CD14-positive monocyte (primary cell): ENCODE data around the gene LIN28B. TPM values are rescaled to one million over a fixed set of nuclear protein-coding genes. Genes with fewer than 3 reads are reported as not detected.
"Not testable (repeated sequence)": the region's sequence is repeated elsewhere in the genome, so short reads cannot be mapped to it uniquely, and the experiment has no call there.

Source experiments
- DNase-seq, 3 donors: peaks; one replicate each; pipeline ENCODE4 v3.0.0-alpha.2; 2011 to 2022
- H2AFZ ChIP-seq: 2 replicates; pipeline ENCODE4 v1.6.0; 2012; ENCODE audit warnings: mild to moderate bottlenecking, low read depth, low read length, inconsistent platforms; ENCODE audit not compliant: insufficient read depth, poor library complexity, severe bottlenecking
- H3K27ac ChIP-seq, 2 donors: 1 replicate in 1 of 2; 2 replicates in 1 of 2; pipeline ENCODE4 v1.5.1; 2012 to 2013; ENCODE audit warnings: low read length in 2 of 2, control low read depth in 1 of 2, inconsistent platforms in 1 of 2, low read depth in 1 of 2, mild to moderate bottlenecking in 1 of 2
- H3K27me3 ChIP-seq, 2 donors: one replicate each; pipeline versions ENCODE4 v1.6.0 to v1.6.1; 2011 to 2013; ENCODE audit warnings: low read length in 2 of 2; ENCODE audit not compliant: control insufficient read depth in 2 of 2, insufficient read depth in 2 of 2
- H3K36me3 ChIP-seq, 2 donors: replicated peaks in 1 of 2; 1 replicate in 1 of 2; 2 replicates in 1 of 2; pipeline versions ENCODE4 v1.5.1 to v1.6.1; 2012 to 2013; ENCODE audit warnings: low read length in 2 of 2, control low read depth in 1 of 2, inconsistent platforms in 1 of 2, mild to moderate bottlenecking in 1 of 2; ENCODE audit not compliant: insufficient read depth in 2 of 2, control insufficient read depth in 1 of 2
- H3K4me1 ChIP-seq, 2 donors: 1 replicate in 1 of 2; 2 replicates in 1 of 2; pipeline versions ENCODE4 v1.5.1 to v1.6.1; 2012 to 2013; ENCODE audit warnings: low read length in 2 of 2, control low read depth in 1 of 2, inconsistent platforms in 1 of 2, mild to moderate bottlenecking in 1 of 2, moderate library complexity in 1 of 2; ENCODE audit not compliant: insufficient read depth in 2 of 2, control insufficient read depth in 1 of 2
- H3K4me2 ChIP-seq: replicated peaks from 2 replicates; pipeline ENCODE3; 2012; ENCODE audit warnings: low read length, moderate library complexity, mild to moderate bottlenecking; ENCODE audit not compliant: poor library complexity, severe bottlenecking; ENCODE audit errors: extremely low read depth
- H3K4me3 ChIP-seq, 3 experiments: fragments of 200-600 bp in 1 of 3; sonication (generic) in 1 of 3; replicated peaks in 1 of 3; 1 replicate in 2 of 3; 2 replicates in 1 of 3; pipeline ENCODE4 v1.5.1; 2011 to 2013; ENCODE audit warnings: low read length in 3 of 3, mild to moderate bottlenecking in 3 of 3, control low read depth in 2 of 3, low read depth in 2 of 3, inconsistent platforms in 1 of 3, moderate library complexity in 1 of 3
- H3K79me2 ChIP-seq: 2 replicates; pipeline ENCODE4 v1.6.0; 2012; ENCODE audit warnings: mild to moderate bottlenecking, control low read depth, inconsistent platforms, low read length, moderate library complexity; ENCODE audit not compliant: insufficient read depth
- H3K9ac ChIP-seq: 2 replicates; pipeline ENCODE4 v1.6.0; 2017; ENCODE audit warnings: low read length, mild to moderate bottlenecking; ENCODE audit not compliant: insufficient read depth, poor library complexity, severe bottlenecking
- H3K9me3 ChIP-seq, 2 donors: replicated peaks in 1 of 2; 1 replicate in 1 of 2; 2 replicates in 1 of 2; pipeline versions ENCODE4 v1.5.1 to v1.6.1; 2012 to 2013; ENCODE audit warnings: low read length in 2 of 2, control low read depth in 1 of 2; ENCODE audit not compliant: control insufficient read depth in 1 of 2, insufficient read depth in 1 of 2
- H4K20me1 ChIP-seq: 2 replicates; pipeline ENCODE4 v1.6.0; 2012; ENCODE audit warnings: mild to moderate bottlenecking, low read length, control low read depth, moderate library complexity; ENCODE audit not compliant: insufficient read depth
- H3K27ac Mint-ChIP-seq, 7 donors: one replicate each; pipeline ENCODE4 v1.8.0; 2020; ENCODE audit warnings: mild to moderate bottlenecking in 7 of 7, mixed read lengths in 7 of 7, moderate library complexity in 6 of 7, inconsistent platforms in 2 of 7
- H3K27me3 Mint-ChIP-seq, 3 donors: one replicate each; pipeline ENCODE4 v1.8.0; 2021 to 2022; ENCODE audit warnings: low read depth in 3 of 3, mild to moderate bottlenecking in 3 of 3, mixed read lengths in 3 of 3, moderate library complexity in 3 of 3, inconsistent platforms in 1 of 3
- H3K36me3 Mint-ChIP-seq, 2 donors: one replicate each; pipeline ENCODE4 v1.8.0; 2020; ENCODE audit warnings: mixed read lengths in 2 of 2, inconsistent platforms in 1 of 2, mild to moderate bottlenecking in 1 of 2
- H3K4me1 Mint-ChIP-seq: one replicate; pipeline ENCODE4 v1.8.0; 2020; ENCODE audit warnings: mild to moderate bottlenecking, mixed read lengths
- H3K4me3 Mint-ChIP-seq, 2 donors: one replicate each; pipeline ENCODE4 v1.8.0; 2020; ENCODE audit warnings: mild to moderate bottlenecking in 2 of 2, mixed read lengths in 2 of 2, moderate library complexity in 1 of 2
- H3K9me3 Mint-ChIP-seq, 7 donors: one replicate each; pipeline ENCODE4 v1.8.0; 2020 to 2022; ENCODE audit warnings: mixed read lengths in 7 of 7, mild to moderate bottlenecking in 6 of 7, moderate library complexity in 6 of 7, inconsistent platforms in 2 of 7
- WGBS: methylation state at CpG from one replicate; pipeline ENCODE4 v1.1.5; 2013; ENCODE audit warnings: missing lambda C conversion rate; ENCODE audit not compliant: insufficient coverage; 5-methylcytosine and 5-hydroxymethylcytosine counted together
- intact Hi-C, 2 donors: fragments of 100-400 bp; cut with micrococcal nuclease; formaldehyde crosslinking; loops; one replicate each; pipeline versions ENCODE4 v1.15.0 to v1.15.1; 2023
- polyA plus RNA-seq, 3 donors: library from polyadenylated mRNA; depleted of rRNA in 1 of 3; unstranded in 2 of 3; stranded (reverse) in 1 of 3; fragments of 300-500 nt in 2 of 3; fragments of >200 nt in 1 of 3; fragmentation: Illumina TruSeq in 2 of 3; gene quantifications; 1 replicate in 2 of 3; 2 replicates in 1 of 3; pipeline ENCODE4 v1.2.3, GENCODE V29; 2012 to 2021
- TF ChIP-seq, protein P1 (sequence below): fragments of 200-600 bp; IDR thresholded peaks from one replicate; pipeline ENCODE4 v1.8.0; 2022; ENCODE audit warnings: antibody characterized with exemption, mild to moderate bottlenecking

Gene LIN28B
- polyA plus RNA-seq, 3 donors, result not detected

DNA sequence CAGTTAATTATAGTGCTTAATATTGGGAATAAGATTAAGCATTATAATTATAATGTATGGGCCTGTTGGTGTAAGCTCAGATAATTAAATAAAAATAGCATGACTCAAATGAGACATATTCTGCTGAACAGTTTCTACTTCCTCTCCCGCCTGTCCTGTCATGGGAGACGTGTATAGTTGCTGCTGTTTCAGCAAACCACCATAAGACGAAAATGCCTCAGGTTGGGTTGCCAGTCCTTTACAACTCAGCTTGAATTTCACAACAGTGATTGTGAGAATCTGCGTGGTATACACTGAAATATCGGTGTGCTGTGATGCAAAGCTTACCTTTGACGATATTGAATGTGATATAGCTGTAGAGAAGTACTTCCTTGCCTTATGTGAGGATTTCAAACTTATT lies 123.4 kb downstream of the LIN28B start:
- no peak overlapping the region for H3K9ac ChIP-seq
- Mint-ChIP-seq H3K4me1 (no peaks in the 10 kb centered on the region), H3K9me3 (no peaks in the 10 kb centered on the region), H3K36me3 (no peaks in the 10 kb centered on the region), H3K4me3 (no peak overlapping the region), H3K27ac (no peak overlapping the region), H3K27me3 (peaks cover 2 to 7% (median 4%) of the 10 kb centered on the region in 3 donors)
- no peak overlapping the region for H3K4me2 ChIP-seq
- H3K79me2 ChIP-seq, result no peaks in the 10 kb centered on the region
- H3K27ac ChIP-seq, result no peak overlapping the region
- TF ChIP-seq, protein P1, sequence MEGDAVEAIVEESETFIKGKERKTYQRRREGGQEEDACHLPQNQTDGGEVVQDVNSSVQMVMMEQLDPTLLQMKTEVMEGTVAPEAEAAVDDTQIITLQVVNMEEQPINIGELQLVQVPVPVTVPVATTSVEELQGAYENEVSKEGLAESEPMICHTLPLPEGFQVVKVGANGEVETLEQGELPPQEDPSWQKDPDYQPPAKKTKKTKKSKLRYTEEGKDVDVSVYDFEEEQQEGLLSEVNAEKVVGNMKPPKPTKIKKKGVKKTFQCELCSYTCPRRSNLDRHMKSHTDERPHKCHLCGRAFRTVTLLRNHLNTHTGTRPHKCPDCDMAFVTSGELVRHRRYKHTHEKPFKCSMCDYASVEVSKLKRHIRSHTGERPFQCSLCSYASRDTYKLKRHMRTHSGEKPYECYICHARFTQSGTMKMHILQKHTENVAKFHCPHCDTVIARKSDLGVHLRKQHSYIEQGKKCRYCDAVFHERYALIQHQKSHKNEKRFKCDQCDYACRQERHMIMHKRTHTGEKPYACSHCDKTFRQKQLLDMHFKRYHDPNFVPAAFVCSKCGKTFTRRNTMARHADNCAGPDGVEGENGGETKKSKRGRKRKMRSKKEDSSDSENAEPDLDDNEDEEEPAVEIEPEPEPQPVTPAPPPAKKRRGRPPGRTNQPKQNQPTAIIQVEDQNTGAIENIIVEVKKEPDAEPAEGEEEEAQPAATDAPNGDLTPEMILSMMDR, result no peak
- no peaks in the 10 kb centered on the region for H4K20me1 ChIP-seq
- WGBS, result 12% methylated on average over 3 of the region's 6 CpGs
- H3K36me3 ChIP-seq, result no peaks in the 10 kb centered on the region
- no peaks in the 10 kb centered on the region for H3K9me3 ChIP-seq
- DNase-seq, result no peak
- H2AFZ ChIP-seq, result no peak overlapping the region
- H3K4me3 ChIP-seq, result no peak overlapping the region
- intact Hi-C loops, result no loop called here
- H3K4me1 ChIP-seq, result no peaks in the 10 kb centered on the region
- no peaks in the 10 kb centered on the region for H3K27me3 ChIP-seq

DNA sequence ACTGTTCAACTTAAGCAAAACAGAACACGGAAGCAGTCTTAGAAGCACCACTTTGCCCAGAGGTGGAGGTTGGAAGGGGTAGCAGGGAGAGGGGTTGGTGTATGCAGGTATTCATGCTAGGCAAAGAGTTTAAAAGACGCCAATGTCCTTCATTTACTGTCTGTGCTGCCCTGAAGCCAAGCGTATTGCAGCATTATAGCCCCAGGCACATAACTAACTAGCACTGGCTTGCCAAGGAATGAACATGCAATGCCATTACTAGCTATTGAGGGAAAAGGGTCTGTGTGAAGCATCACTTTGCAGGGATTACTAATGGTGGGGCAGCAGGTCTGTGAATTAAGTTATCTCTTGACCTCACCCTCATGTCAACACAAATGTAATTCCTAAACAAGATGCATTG lies 124.8 kb downstream of the LIN28B start:
- not testable (repeated sequence) for H3K79me2 ChIP-seq

More for the DNA sequence above, 124.8 kb downstream of the LIN28B start:
- H3K27me3 Mint-ChIP-seq, H3K4me1 Mint-ChIP-seq, H3K27me3 ChIP-seq, H3K4me3 ChIP-seq, H3K27ac Mint-ChIP-seq, H4K20me1 ChIP-seq, H3K9ac ChIP-seq, H3K9me3 ChIP-seq, H3K27ac ChIP-seq, H3K4me3 Mint-ChIP-seq, H3K4me2 ChIP-seq, intact Hi-C loops, H3K4me1 ChIP-seq, DNase-seq, H3K36me3 ChIP-seq, H3K9me3 Mint-ChIP-seq, H3K36me3 Mint-ChIP-seq, H2AFZ ChIP-seq: not testable (repeated sequence)
- WGBS, result 100% methylated on average over 1 of the region's 3 CpGs
